ENCODE measurements around the gene DLG1. TPM values are rescaled to one million over a fixed set of nuclear protein-coding genes. Genes with fewer than 3 reads are reported as not detected.
"Not testable (repeated sequence)": the region's sequence is repeated elsewhere in the genome, so short reads cannot be mapped to it uniquely, and the experiment has no call there.

Gene DLG1
- total RNA-seq, 1 donor from 2014 or later = 142 TPM

DNA sequence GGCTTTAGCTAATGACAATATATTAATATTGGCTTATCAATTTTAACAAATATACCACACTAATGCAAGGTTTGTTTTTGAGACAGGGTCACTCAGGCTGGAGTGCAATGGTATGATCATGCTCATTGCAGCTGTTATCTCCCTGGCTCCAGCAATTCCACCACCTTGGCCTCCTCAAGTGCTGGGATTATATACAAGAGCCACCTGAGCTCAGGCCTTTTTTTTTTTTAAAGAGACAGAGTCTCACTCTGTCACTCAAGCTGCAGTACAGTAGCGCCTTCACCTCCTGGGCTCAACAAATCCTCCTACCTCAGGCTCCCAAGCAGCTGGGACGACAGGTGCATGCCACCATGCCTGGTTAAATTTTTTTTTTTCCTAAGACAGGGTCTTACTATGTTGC, 11.7 kb downstream of the DLG1 start:
- no peak for DNase-seq

DNA sequence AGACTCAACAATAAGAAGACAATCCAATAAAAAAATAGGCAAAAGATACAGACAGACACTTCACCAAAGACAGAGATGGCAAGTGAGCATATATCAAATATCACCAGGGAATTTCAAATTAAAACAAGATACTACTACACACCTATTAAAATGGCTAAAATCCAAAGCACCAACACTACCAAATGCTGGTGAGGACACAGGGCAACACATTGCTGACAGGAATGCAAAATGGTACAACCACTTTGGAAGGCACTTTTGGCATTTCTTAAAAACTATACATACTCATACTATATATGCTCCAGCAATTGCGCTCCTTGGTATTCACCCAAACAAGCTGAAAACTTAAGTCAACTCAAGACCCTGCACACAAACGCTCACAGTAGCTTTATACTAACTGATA, 12.9 kb downstream of the DLG1 start:
- no peak for DNase-seq

DNA sequence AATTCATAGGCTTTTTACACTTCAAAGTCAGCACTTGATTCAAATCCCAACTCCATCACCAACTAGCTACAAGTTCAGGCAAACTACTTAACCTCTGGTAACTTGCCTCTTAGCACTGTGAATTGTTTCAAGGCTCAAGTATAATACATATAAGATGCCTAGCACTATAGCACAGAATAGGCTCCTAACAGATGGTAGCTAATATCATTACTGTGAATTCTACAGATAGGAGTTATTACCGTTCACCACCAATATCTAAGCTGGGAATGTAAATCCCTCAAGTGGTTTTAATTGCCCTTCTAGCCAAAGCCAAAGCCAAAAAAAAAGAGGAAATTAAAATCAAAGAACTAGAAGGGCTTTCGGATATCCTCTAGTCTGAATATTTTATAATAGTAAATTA, 15.4 kb downstream of the DLG1 start:
- DNase-seq = no peak

DNA sequence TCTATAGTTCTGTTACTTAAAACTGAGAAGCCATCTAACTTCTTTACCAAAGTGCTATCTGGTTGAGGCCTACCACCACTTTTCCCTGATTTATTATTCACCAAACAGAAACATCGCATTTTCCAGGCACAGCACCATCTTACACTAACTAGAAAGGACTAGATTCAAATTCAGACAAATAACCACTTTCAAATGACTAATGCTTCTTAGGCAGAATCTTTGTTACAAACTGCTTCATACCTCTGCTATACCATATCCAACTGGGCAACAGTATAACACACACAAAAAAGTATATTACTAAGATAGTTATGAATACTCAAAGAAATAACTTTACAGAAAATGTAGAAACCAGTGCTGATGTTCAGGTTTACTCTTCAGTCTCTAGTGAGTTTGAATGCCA, 16.6 kb downstream of the DLG1 start:
- DNase-seq = no peak

DNA sequence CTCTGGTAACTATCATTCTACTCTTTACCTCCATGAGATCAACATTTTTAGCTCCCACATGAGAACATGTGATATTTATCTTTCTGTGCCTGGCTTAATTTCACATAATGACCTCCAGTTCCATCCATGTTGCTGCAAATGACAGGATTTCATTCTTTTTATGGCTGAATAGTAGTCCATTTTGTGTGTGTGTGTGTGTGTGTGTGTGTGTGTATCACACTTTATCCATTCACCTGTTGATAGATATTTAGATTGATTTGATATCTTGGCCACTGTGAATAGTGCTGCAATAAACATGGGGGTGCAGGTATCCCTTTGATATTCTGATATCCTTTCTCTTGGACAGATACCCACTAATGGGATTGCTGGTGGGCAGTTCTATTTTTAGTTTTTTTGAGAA, 18.3 kb downstream of the DLG1 start:
- DNase-seq = no peak

DNA sequence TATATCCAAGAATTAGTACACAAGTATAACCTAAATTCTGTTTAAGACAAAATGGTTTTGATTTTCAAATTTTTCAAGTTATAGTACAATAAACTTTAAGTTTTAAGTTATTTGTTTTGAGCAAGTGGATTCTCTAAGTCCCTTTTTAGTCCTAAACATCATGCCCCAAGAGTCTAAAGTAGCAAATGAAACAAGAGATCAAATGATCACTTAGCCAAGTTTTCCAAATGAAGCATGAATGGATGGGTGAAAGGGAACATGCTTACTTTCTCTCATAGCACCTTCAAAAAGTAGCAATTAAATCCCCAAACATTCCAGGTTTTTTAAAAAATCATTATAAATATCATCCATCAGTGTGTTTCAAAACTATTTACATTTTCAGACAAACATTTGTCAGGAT, 19.5 kb downstream of the DLG1 start:
- DNase-seq = no peak

DNA sequence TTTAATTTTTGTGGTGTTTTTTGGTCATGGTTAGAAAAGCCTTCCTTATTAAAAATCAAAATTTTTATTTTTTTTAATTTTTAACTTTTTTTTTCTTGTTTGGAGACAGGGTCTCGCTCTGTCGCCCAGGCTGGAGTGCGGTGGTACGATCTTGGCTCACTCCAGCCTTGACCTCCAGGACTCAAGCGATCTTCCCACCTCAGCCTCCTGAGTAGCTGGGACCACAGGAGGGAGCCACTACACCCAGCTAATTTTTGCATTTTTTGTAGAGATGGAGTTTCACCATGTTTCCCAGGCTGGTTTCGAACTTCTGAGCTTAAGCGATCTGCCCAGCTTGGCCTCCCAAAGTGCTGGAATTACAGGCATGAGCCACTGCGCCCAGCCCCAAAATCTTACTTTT, 21.6 kb downstream of the DLG1 start:
- DNase-seq = not testable (repeated sequence)

DNA sequence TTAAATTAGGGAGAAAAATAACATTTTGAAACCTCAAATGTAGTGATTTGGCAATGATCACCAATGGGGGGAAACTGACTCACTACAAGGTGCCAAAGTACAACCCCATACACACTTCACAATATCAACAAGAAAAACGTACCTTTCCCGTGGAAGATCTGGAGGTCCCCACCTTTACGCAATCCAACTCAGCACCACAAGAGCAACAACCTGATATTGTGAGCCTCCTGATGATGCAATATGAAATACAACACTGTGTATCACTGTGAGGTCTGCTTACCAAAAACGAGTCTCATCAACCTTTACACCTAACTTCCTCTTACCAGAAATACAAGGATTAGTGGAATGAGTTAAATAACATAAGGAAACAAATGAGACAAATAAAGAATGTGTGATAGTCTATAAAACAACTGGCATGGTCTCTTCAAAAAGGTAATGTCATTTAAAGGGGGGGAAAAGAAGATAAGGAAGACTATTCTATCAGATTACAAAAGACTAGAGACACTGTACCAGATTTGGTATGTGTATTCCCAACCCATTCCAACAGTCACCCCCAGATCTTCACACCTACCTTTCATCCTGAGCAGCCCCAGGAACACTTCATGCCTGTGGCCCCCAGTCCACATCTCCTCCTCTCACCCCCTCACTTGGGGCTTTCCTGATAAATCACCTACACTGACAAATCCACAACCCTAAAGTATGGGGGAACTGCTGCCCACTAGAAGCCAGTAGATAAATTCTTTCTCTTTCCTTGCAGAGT, 27.7 kb downstream of the DLG1 start:
- DNase-seq = no peak

DNA sequence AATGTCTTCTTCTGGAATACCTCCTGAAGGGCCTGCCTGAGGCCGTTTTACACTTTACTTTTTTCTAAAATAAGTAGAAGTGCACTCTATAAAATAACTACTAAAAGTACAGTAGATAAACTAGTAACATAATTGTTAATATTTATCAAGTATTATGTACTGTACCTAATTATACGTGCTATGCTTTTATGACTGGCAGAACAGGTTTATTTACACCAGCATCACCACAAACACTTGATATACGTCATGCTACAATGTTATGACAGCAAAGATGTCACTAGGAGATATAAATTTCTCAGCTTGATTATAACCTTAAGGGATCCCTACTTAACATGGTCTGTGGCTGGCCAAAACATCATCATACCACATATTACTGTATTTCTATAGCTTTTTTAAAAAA, 29.4 kb downstream of the DLG1 start:
- no peak for DNase-seq

DNA sequence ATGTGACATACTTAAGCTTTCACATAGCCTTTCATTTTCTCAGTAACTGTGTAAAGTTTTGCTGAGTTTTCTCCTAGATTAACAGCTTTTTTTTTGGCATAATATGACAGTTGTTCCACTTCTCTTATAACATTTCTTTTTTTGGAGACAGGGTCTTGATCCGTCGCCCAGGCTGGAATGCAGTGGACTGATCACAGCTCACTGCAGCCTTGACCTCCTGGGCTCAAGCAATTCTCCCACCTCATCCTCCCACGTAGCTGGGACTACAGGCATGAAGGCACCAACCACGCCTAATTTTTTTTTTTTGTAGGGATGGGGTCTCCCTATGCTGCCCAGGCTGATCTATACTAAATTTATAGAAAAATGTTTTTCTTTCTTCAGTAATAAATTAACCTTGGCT, 30.1 kb downstream of the DLG1 start:
- no peak for DNase-seq

DNA sequence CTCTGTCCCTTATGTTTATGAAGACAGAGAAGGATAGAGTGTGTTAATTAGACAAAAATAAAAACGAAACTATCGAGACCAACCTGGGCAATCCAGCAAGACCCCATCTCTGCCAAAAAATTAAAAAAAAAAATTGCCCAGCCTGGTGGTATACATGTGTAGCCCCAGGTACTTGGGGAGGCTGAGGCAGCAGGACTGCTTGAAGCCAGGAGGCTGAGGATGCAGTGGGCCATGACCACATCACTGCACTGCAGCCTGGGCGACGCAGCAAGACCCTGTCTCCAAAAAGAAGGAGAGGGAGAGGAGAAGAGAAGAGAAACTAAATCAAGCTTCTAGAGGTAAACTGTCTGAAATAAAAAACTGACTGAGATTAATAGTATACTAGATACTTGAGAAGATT, 32.1 kb downstream of the DLG1 start:
- DNase-seq = no peak

DNA sequence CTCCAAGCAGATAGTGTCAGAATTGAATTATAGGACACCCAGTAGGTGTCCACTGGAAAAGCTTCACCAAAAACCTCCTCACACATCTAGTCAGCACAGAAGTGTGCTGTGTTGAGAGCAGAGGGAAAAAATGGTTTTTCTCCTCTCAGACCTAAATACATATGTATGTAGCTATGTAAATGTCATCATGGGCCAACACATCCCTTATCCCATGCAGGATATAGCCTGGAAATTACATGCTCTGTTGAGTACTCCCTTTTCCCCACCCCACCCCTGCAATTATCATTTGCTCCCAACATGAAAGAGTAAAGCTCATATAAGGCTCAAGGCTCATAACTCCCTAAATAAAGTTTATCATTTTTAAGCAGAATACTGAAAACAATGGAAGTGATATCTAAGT, 35.7 kb downstream of the DLG1 start:
- no peak for DNase-seq

DNA sequence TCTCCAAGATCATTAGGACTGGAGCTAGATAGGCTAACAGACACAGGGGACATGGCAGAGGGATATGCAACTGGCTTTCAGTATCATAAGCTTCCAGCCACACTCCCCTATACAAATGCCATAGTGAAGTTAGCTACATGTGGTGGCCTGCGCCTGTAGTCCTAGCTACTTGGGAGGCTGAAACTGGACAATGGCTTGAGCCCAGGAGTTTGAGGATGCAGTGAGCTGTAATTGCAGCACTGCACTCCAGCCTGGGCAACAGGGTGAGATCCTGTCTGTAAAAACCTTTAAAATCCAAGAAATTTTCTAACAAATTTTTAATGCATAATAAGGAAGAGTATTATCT, 37.3 kb downstream of the DLG1 start:
- DNase-seq = no peak

DNA sequence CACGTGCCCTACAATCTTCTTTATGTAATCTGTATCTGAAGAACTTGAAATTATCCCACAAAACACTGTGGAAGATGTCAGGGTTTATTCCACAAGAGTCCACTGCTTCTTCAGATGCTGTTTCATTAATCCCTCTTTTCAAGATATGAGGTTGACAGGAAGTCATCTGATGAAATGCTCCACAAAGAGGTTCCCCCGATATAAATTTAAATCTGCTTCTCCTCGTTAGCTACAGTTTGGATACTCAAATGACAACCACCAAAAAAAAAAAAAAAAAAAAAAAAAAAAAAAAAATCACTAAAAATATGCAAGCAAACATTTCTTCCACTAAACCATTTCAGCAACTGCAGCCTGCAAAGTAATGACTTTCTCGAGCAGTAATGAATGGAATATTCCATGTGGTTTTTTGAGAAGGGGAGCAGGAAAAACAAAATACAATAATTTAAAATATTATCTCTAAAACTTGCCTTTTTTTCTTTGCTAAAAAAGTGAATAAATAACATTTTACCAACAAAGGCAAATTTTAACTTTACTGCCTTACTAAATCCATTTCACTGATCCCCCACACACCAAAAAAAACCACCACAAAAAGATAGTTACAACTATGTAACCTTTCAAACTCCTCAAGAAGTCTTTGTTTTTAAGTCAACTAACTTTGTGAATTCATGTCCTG, 37.8 kb downstream of the DLG1 start:
- no peak for DNase-seq

DNA sequence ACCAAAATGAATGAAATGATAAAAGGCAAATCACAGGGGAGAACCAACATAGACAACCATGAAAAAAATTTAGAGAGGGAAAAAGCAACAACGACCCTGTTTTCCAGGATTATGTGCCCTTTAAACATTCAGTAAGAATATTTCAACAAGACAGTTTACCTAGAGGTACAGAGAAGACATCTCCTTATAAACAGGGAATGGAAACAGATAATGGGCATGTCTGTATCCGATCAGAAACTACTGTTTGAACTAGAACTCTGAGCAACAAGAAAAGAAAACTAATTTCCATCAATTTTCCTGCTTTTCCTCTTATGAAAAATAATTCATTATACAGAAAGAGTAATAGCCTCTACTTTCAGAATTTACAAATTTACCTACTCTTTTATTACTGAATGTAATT, 39.3 kb downstream of the DLG1 start:
- no peak for DNase-seq

DNA sequence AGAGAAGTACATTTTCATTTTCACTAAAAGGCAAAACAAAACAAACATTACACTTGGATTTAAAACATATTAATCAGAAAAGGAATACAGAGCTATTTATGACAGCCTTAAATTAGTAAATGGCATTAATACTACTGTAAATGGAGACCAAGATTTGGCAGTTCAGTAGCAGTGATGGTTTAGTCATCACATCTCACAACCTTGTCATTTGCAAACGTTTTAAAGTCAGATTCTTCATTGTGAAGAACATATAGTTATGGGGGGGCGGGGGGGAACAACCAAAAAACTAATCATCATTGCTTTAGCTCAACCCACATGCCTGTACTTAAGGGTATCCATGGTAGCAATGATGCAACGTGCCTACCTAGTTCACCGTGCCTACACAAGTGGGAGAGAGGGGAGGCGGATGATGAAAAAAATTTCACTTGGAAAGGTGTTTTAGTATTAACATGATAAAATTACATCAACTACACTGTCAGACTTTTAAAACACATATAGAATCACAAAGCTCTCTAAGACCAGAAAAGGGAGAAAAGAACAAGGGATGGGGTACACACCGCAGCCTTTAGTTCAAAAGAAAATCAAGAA, 40.1 kb downstream of the DLG1 start:
- no peak for DNase-seq

DNA sequence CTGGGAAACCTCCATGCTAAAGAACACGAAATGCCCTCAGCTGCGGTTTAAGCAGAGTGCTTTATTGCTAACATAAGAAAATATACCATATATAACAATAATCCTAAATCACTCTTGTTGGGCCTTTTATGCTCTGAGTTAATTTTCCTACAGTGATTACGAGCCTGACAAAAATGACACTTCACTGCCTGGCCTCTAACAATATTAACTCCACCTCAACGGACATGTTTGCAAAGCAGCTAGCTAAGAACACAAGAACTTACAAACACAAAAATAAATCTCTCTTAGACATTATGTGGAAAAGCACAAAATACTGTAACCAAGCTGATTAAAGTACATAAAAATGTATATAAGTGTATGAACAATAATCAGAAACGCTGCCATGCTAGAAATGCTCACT, 40.7 kb downstream of the DLG1 start:
- no peak for DNase-seq

DNA sequence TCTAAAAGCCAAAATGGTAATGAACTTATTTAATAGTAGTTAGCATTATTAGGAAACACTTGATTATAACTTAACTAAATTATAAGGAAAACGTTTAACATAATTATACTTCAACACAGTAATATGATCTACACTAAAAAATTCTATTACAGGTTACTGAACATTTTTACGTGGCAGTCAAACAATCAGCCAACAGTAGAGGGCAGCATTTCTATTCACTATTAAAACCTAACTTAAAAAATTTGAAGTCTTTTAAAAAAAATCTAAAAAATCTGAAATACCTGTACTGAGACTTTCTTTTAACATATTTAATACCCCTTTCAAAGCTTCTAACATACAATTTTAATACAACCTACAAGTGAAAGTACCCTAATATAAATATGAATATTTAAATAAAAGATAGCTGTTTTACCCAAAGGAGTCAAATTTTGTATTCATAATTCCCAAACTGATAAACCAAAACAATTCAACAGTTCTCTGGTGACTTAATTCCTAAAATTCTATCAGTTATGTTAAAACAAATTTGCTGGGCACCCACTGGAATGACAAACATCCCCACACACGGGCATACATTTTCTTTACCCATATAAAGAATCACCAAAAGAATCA, 41.5 kb downstream of the DLG1 start:
- DNase-seq = no peak

DNA sequence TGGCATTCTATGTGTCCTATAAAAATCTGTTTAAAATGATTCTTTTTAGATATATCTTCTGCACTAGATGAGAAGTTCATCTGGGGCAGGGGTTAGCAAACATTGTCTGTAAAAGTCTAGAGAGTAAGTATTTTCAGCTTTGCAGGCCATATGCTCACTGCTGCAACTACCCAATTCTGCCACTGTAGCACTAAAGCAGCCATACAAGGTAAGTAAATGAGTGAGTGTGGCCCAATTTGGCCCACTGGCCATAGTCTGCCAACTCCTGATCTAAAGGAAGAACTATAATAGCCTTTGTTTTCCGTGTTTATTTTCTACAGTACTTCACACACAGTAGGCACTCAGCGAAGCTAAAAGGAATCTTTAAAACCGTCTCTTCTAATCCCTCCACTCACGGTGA, 42.3 kb downstream of the DLG1 start:
- no peak for DNase-seq

DNA sequence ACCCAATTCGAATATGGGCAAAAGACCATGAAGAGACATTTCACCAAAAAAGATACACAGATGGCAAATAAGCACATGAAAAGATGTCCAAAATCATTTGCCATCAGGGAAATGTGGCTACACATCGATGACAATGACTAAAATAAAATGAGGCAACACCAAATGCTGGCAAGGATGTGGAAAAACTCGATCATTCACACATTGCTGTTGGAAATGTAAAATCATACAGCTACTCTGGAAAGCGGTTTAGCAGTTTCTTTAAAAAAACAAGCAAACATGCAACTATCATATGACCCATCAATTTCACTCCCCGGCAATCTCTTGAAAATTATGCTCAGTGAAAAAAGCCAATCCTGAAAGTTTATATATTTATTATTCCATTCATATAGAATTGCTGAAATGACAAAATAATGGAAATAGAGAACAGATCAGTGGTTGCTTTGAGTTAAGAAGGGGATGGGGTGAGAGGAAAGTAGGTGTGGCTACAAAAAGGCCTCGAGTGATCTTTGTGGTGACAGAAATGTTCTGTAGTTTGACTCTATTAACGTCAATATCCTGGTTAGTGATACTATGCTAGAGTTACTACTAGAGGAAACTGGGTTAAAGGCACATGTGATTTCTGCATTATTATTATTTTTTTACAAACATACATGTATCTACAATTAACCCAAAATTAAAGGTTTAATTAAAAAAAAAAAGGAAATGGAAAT, 45.0 kb downstream of the DLG1 start:
- no peak for DNase-seq

DNA sequence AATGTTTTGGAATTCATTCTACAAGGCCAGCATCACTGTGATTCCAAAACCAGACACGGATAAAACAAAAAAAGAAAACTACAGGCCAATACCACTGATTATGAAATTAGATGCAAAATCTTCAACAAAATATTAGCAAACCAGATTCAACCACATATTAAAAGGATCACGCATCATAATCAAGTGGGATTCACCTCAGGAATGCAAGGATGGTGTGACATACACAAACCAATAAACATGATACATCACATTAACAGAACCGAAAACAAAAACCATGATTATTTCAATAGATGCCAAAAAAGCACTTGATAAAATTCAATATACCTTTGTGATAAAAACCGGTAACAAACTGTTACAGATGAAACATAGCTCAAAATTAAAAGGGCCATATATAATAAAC, 48.9 kb downstream of the DLG1 start:
- no peak for DNase-seq

DNA sequence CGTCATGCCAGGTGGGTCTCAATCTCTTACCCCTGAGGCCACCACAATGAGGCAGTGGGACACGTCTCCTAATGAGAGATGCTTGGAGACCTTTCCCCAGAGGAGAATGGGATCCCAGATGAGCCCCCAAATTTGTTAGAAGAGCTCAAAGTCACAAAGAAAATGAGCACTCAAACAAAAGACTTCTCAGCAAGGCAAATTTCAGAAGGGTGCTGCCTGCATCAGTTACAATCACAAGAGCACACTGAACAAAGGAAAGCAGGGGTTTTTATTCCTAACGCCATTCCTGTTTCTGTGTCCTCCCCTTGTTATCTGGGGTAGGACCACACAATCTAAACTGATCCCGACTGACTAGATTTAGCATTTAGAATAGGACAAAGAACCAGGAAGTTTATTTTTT, 50.1 kb downstream of the DLG1 start:
- no peak for DNase-seq

DNA sequence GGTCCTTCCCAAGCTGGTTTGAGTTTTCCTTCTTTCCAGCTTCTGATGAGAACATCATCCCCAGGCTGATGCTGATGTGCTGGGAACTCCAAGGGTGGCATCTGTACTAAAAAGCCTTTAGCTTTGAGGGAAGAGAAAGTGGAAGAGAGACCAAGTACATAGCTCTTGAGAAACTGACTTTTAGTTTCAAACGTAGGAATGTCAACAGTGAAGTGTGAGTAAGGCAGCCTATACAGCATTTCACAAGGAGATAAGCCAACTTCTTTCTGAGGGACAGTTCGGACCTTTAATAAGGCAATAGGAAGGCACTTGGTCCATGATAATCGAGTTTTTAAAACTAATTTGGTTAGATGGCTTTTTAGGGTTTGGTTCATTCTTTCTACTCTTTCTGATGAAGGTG, 53.7 kb downstream of the DLG1 start:
- DNase-seq = no peak
